Dermis blood vessel endothelial cell (primary cell): ENCODE data around the gene ITGBL1. TPM values are rescaled to one million over a fixed set of nuclear protein-coding genes. Genes with fewer than 3 reads are reported as not detected.

ENCODE experiments used
- DNase-seq: peaks from one replicate; pipeline ENCODE4 v3.0.0; 2010
- total RNA-seq: library from RNA; depleted of rRNA; stranded (reverse); fragments of >200 nt; gene quantifications from 2 replicates; pipeline ENCODE4 v1.2.3, GENCODE V29; 2014

Gene ITGBL1, protein sequence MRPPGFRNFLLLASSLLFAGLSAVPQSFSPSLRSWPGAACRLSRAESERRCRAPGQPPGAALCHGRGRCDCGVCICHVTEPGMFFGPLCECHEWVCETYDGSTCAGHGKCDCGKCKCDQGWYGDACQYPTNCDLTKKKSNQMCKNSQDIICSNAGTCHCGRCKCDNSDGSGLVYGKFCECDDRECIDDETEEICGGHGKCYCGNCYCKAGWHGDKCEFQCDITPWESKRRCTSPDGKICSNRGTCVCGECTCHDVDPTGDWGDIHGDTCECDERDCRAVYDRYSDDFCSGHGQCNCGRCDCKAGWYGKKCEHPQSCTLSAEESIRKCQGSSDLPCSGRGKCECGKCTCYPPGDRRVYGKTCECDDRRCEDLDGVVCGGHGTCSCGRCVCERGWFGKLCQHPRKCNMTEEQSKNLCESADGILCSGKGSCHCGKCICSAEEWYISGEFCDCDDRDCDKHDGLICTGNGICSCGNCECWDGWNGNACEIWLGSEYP
- 7.9 and 16.3 TPM in 2 replicates for total RNA-seq

DNA sequence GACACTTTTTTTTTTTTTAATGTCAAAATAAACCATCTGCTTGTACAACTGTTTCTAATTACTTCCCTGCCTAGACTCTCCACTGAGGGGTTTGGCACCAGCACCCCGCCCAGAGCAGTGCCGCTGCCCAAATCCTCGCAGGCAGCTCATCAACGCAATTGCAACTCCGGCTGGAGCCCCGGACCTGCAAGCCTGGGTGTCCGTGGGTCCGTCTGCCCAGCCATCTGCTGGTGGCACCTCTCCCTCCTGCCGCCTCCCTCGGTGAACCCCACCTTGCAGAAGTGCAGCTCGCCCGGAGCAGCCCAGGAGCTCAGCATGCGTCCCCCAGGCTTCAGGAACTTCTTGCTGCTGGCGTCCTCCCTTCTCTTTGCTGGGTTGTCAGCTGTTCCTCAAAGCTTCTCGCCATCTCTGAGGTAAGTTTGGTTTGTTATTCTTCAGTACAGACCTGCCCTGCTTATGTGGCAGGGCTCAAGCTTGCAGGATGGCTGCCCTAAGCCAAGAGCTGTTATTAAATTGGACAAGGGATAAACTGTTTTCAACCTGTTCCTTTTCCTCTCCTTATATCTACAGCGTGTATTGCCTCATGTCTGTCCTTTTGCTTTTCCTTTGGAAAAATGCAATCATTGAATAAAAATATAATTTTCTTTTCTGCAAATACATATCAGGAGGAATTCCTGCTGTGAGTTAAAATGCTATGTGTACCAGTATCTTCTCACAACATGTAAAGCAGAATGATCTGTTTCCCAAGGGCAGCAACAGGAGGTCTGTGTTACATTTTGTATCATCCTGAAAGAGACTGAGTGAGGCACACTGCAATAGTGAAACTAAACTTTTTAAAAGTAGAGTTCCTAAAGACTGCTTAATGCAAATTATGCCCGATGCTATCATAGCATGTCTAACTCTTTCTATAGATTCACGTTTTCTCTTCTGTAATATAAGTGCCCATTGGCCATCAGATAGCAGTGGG is at the start of gene ITGBL1:
ITGBL1 (plus strand) TSS at position 157 of the 967 bp plus-strand sequence; CDS start at position 316, 159 bp downstream.
- DNase-seq, result peak; percentile 25

GRCh38 chr13:101406791-101407190 is 45.7 kb upstream of the ITGBL1 start:
- DNase-seq, result no peak

- no peak for DNase-seq
Observed at GRCh38 chr13:101408154-101408553, 44.3 kb upstream of the ITGBL1 start.

DNA sequence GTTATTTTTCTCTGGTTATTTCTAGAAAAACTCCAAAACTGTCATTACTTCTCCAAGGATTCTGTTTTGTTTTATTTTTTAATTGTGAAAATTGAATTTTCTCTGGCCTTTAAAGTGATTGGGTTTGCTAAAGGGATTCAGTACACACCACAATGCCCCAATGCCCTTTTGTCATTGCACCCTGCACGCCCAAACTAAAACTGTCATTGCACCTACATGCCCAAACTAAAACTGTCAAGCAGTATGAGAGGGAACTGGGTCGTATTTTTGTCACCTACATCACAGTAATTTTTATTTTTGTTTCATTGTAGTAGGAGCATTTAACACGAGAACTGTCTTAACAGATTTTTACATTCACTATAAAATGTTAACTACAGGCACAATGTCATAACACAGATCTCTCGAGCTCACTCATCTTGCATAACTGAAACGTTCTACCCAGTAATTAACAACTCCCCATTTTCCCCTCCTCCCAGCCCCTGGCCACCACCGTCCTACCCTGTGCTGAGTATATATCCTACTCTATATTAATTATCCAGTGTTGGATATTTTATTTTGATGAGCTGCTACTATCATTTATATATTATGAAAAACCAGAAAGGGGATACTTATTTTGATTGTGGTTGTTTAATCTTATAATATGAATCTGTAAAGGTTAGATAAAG is 43.4 kb upstream of the ITGBL1 start:
- DNase-seq, result no peak

- DNase-seq, result no peak
Observed at GRCh38 chr13:101412076-101412475, 40.4 kb upstream of the ITGBL1 start.

DNA sequence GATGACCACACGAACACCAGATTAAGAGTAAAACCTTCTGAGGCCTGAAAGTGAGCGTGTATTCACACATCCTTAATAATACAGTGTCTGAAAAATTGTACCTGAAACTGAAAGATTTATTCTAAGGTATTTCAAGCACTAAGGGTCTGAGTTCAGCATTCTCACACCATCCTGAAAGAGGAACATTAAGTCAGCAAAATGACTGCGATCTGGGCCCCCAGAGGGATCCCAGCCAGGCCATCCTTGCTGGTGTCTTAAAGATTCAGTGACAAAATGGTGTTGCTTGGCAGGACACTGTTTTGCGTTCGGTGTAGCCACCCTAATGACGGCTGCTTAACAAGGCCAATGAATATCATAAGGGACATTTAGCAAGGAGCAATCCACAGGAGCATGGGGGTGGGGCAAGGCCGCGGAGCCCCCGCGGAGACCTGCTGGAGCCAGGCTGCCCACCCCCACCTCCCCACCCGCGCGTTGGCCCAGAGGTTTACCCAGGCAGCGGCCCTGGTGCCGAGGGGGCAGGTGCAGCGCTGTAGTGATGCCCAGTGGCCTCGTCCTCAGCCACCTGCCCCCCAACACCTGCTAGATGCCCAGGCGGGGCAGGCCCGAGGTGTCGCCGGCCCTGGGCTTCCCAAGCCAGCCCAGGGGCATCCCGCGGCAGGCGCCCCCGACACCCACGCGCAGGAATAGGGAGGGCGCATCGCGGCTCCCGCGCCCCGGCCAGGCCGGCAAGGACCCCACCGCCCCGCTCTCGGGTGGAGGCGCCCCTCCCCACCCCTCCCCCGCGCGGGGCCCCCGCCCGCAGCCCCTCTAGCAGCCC is 36.9 kb upstream of the ITGBL1 start:
- DNase-seq, result peak; percentile 20

- DNase-seq, result peak; percentile 56
Observed at GRCh38 chr13:101416181-101417042, 36.1 kb upstream of the ITGBL1 start, which contains the start of gene NALCN. Gene NALCN, minus strand, starts transcription at chr13:101416508. Its CDS starts 17,382 bp downstream, at chr13:101399126.

GRCh38 chr13:101417043-101417406 is 35.5 kb upstream of the ITGBL1 start:
- DNase-seq, result peak; percentile 44

DNA sequence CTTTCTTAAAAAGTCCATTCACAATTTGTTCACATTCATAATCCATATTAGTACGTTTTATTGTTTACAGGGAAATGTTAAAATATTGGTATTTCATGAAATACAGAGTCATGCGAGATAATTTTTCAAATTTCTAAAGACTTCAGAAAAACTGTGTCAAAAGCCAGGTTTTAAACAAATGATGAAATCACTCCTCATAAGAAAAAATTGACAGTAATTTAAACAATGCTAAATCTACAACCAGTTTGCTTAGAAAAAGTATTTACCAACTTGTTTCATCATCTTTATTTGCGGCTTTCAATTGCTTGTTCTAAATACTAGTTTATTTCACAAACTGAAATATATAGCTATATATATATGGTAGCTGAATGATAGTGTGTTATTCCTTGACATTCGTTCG is 35.0 kb upstream of the ITGBL1 start:
- no peak for DNase-seq

DNA sequence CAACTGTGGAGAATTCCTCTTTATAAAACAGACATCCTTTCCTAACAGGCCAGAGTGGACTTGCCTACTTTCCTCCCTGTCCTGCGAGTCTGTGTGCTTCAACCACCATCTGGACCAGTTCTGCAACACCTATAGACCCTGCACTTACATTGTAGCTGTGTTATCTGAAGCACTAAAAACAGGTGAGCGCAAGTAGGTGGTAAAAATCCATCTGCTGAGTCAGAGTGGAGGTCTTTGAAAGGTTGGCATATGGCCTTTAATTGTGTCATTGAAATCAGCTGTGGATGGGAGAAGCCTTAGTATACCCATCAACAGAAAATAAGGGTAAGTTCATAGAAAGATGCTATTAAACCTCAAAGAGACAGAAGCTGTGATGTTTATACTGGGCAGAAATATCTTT is 28.6 kb upstream of the ITGBL1 start:
- no peak for DNase-seq

DNA sequence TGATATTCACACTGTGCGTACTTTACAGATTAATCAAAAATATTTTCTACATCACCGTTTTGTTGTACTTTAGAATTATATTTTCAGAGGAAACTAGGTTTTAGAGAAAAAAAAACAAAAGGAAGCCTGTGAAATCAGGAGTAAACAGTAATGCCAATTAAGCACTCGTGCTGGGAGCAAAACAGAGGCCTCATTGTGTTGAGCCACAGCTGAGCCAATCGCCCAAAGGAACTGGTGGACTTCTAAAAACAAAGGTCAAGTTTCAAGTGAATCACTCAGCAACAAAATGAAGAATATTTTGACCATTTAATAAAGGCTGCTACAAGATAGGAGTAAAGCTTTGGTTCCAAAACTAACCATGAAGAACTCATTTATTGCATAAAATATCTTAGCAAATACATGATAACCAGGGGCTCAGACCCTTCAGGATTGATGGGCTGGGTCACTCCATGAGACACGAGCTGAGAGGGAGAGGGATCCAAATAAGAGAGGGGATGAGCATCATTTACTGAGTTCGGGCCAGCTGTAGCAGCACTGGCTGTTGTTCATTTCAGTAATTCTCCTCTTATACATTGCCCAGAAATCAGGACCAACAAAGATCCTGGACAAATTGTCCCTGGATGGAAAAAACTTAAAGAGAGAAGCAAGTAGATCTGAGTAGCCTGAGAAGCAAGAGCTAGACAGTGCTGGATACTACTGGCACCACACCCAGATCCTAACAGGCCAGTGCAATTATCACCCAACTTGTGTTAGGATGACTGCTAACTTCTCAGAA is 27.9 kb upstream of the ITGBL1 start:
- DNase-seq, result peak; percentile 46

- no peak for DNase-seq
Observed at GRCh38 chr13:101425156-101425471, 27.4 kb upstream of the ITGBL1 start.

DNA sequence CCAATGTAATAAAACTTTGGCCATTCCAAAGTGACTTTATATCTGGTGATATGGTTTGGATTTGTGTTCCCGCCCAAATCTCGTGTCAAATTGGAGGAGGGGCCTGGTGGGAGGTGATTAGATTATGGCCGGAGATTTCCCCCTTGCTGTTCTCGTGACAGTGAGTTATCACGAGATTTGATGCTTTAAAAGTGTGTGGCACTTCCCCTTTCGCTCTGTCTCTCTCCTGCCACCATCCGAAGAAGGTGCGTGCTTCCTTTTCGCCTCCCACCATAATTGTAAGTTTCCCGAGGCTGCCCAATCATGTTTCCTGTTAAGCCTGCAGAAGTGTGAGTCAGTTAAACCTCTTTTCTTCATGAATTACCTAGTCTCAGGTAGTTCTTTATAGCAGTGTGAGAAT is 26.9 kb upstream of the ITGBL1 start:
- DNase-seq, result no peak

DNA sequence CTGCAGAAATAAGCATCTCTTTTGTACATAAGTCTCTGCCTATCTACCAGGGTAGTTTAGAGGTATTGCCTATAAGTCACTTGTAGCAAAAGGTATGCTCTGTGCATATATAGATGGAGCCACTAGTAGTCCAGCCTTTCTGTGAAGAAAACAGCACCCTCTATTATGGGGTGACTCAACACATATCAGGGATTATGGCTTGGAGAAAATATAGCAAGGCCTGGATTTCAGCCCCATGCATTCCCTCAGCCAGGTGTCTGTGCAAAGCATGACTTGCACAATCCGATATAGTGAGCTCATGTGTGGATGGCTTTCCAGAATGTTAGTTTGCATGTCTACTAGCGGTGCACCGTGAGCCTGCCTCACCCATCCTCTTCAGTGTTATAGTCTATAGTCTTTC is 22.7 kb upstream of the ITGBL1 start:
- DNase-seq, result no peak

DNA sequence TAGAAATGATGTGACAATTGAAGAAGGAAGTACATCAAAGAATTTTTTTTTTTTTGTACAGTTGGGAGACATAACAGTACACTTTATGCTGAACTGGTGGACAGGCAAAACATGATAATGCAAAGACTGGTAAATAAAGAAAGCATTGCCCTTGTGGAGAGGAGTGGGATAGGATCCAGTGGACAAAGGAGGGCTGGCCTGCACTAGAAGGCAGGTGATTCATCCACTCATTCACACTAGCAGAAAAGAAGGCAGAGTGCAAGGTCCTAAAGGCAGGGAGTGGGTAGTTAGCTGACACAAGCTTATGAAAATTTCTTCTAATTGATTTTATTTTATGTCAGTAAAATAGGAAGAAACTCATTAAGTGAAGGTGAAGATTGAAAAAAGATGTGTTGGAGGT is 18.6 kb upstream of the ITGBL1 start:
- DNase-seq, result no peak

DNA sequence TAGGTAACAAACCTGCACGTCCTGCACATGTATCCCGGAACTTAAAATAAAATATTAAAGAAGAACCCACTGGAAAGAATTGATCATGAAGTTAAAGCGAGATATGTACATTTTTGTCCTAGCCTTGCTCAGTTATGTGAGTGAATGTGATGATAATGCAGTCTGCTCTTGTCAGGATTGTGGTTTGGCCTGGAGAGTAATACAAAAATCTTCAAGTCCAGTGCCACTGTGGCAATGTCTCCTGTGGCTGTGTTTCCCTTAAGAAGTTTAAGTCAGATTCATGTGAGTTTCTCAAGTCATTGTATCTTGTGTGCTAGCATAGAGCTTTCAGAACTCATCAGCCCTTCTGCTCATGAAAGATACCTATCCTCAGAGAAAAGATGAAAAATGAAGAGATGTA is 18.0 kb upstream of the ITGBL1 start:
- DNase-seq, result no peak

- no peak for DNase-seq
Observed at GRCh38 chr13:101447852-101448251, 4.6 kb upstream of the ITGBL1 start.

DNA sequence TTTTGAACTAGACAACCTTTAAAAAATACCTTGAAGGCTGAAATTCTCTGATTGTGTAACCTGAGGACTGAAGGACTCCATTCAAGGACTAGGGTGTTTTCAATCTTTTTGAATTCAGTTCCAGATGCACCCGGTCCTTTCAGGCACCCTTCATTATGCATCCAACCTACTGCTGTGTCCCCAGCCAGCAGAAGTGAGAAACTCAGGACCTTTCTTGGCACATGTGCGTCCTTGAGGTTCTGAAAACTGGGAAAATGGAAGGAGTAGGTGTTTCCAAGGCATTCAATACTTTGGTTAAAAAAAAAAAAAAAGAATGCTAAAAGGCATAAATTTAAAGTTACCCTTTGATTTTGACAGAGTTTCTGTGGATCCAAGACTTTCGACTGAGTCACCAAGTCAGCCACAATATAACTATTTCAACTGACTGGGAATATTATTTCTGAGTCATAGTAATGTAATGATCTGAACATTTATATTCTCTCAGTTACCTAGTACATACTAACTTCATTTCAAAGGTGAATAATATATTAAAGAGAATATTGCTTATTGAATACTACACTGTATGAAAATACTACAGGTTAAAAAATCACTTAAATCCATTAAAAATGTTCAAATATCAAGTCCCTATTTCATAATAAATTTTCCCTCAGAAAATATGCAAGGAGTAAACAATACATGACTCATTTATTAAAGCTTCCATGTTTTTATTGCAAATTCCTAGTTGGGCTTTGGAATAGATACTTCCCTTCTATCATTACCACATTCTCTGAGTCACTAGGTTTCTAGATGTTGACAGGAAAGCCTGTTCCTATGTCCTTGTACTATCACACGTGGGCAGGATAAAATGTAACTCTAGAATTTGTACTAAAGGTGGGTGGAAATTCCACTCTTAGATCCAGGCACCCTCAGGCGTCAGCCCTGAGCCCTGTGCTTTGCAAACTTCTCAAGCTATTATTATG is 2.4 kb upstream of the ITGBL1 start:
- DNase-seq, result peak; percentile 89

DNA sequence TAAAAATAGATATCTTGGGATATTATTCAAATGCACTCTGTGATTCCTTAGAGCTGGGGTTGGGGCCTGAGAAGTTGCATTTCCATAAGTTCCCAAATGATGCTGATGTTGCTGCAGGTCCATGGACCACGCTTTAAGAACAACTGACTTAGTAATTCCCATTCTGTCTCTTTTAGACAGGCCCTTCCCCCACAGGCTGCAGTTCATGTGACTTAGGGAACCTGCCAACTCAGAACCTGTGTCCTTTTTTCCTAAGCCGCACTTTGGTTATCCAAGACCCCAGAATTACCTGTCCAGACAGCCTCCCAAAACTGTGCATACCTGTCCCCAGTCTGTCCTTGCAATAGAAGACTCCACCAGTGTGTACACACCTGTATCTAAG is 1.7 kb upstream of the ITGBL1 start:
- DNase-seq, result no peak
